Measurements from ENCODE around the gene WEE1. TPM values are rescaled to one million over a fixed set of nuclear protein-coding genes. Genes with fewer than 3 reads are reported as not detected.
A peak's percentile ranks its signal among the peaks of the same experiment; 100 is the strongest.

WEE1 gene
- total RNA-seq, 1 donor from 2014 or later: 66.4 TPM

DNA sequence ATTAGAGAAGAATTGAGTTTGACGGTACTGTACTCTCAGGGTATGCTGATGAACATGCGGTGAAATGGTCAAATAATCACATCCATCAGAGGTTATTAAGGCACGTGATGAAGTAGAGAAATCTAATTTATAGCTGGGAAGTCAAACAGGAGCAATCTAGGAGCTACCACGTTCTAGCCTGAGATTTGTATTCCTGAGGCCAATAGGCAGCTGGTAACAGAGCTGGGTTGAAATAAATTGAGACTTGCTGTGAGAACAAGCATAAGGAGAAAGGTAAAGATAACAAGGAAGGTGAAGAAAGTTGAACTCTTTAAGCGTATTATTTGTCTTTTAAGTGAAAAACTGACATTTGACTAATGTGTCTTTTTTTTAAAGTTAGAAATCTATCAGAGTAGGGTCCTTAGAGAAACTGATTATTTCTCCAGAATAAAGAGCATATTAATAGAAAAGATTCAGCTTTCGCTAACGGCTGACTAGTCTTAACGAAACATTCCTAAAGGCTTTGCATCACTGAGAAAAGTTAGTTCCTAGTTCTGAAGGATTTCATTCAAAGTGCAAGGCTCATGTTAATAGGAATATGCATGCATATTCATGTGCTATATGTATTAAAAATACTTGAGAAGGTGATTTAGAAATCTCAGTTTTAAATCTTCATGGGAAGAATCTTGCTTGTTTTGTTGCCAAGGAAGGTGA lies 5.2 kb upstream of the WEE1 start:
- Mint-ChIP-seq H3K4me1 (peaks cover 48% of the 10 kb centered on the region), H3K27me3 (ENCODE audit: low read depth) (no peaks in the 10 kb centered on the region), H3K36me3 (no peaks in the 10 kb centered on the region), H3K4me3 (peak overlapping the region; percentile 36), H3K9me3 (no peaks in the 10 kb centered on the region), H3K27ac (peak overlapping the region; percentile 99)
- DNase-seq (ENCODE audit: low spot score in 2 of 2, unreplicated experiment in 2 of 2): no peak
- TF ChIP-seq, protein P1, sequence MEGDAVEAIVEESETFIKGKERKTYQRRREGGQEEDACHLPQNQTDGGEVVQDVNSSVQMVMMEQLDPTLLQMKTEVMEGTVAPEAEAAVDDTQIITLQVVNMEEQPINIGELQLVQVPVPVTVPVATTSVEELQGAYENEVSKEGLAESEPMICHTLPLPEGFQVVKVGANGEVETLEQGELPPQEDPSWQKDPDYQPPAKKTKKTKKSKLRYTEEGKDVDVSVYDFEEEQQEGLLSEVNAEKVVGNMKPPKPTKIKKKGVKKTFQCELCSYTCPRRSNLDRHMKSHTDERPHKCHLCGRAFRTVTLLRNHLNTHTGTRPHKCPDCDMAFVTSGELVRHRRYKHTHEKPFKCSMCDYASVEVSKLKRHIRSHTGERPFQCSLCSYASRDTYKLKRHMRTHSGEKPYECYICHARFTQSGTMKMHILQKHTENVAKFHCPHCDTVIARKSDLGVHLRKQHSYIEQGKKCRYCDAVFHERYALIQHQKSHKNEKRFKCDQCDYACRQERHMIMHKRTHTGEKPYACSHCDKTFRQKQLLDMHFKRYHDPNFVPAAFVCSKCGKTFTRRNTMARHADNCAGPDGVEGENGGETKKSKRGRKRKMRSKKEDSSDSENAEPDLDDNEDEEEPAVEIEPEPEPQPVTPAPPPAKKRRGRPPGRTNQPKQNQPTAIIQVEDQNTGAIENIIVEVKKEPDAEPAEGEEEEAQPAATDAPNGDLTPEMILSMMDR (IDR thresholded peaks at IDR 0.05; ENCODE audit: unreplicated experiment): no peak

DNA sequence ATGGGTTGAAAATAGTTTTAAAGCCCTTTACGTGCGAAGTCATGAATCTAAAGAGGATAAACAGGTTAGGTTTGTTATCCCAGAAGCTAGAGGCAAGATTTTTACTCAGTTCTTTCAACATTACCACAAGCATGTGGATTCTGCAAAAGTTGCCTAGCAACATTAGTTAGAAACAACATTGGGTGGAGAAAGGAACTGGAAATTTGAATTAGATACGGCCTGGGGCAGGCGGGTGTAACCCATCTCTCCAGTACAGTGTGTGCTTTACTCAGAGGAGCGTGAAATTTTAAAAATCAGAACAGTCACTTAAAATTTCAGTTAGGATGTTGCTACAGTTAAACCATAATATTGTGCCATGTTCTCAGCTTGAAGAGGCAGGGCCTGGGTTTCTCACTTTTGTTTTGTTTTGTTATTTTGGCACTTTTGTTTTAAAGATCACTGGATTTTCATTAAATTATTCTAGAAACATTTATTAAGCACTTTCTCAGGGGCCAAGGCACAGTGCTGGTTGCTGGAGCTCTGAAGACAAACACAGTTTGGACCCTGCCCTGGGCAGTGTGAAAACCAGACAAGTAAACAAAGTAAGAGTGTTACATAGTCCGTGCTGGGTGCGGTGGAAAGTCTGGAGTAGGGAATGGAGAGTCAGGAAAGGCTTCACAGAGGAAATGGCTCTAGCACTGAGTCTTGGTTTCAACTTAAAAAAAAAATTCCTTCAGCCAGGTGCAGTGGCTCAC lies 4.4 kb upstream of the WEE1 start:
- peak overlapping the region; percentile 99 for H3K27ac Mint-ChIP-seq
- H3K4me1 Mint-ChIP-seq: peaks cover 48% of the 10 kb centered on the region
- H3K36me3 Mint-ChIP-seq: no peaks in the 10 kb centered on the region
- peak overlapping the region; percentile 36 for H3K4me3 Mint-ChIP-seq
- no peaks in the 10 kb centered on the region for H3K27me3 Mint-ChIP-seq (ENCODE audit: low read depth)
- no peaks in the 10 kb centered on the region for H3K9me3 Mint-ChIP-seq
- TF ChIP-seq, protein P1 (IDR thresholded peaks at IDR 0.05; ENCODE audit: unreplicated experiment): no peak
- no peak for DNase-seq (ENCODE audit: low spot score in 2 of 2, unreplicated experiment in 2 of 2)

DNA sequence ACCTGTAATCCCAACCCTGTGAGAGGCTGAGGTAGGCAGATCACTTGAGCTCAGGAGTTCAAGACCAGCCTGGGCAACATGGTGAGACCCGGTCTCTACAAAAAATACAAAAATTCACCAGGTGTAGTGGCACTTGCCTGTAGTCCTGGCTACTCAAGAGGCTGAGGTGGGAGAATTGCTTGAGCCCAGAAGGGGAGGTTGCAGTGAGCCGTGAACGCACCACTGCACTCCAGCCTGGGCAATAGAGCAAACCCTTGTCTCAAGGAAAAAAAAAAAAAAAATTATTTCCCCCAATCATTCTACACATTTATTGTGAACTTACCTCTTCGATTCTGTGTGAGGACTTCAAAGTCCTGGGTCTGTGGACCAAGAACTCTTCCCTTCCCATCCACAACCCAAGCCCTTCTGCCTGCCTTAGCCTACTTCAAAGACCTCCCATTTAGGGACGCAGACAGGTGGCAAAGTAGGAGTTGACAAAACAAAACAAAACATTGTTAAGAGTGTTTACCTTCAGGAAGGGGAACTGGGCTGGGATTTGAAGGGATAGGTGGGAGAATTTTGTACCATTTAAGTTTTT lies 3.8 kb upstream of the WEE1 start:
- H3K27ac Mint-ChIP-seq: peak overlapping the region; percentile 99
- DNase-seq (ENCODE audit: low spot score in 2 of 2, unreplicated experiment in 2 of 2): no peak
- H3K4me3 Mint-ChIP-seq: peak overlapping the region; percentile 36
- no peaks in the 10 kb centered on the region for H3K36me3 Mint-ChIP-seq
- H3K9me3 Mint-ChIP-seq: no peaks in the 10 kb centered on the region
- TF ChIP-seq, protein P1 (IDR thresholded peaks at IDR 0.05; ENCODE audit: unreplicated experiment): no peak
- no peaks in the 10 kb centered on the region for H3K27me3 Mint-ChIP-seq (ENCODE audit: low read depth)
- peaks cover 48% of the 10 kb centered on the region for H3K4me1 Mint-ChIP-seq

DNA sequence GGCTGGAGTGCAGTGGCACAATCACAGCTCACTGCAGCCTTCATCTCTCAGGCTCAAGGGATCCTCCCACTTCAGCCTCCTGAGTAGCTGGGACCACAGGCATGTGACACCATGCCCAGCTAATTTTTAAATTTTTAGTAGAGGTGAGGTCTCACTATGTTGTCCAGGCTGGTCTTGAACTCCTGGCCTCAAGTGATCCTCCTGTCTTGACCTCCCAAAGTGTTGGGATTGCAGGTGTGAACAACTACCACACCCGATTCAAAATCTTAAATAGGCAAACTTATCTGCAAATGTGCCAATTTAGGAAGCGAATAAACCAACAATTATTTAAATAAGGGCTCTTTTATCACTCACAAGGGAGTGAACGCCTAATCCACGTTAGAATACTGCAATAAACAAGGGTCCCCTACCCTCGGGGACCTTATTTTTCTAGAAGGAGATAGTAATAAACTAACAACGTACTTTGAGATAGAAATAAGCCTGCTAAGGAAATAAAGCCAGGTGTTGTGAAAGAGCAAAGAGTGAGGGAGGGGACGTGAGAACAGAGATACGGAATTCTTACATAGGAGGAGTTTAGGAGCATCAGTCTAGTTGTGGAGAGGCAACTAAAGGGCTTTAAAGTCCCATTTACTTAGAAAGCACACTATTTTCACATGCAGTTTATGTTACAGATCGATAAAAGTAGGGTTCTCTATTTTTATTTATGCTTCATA lies 3.0 kb upstream of the WEE1 start:
- H3K4me3 Mint-ChIP-seq: no peak overlapping the region
- peak overlapping the region; percentile 99 for H3K27ac Mint-ChIP-seq
- H3K36me3 Mint-ChIP-seq: no peaks in the 10 kb centered on the region
- no peaks in the 10 kb centered on the region for H3K9me3 Mint-ChIP-seq
- no peaks in the 10 kb centered on the region for H3K27me3 Mint-ChIP-seq (ENCODE audit: low read depth)
- H3K4me1 Mint-ChIP-seq: peaks cover 51% of the 10 kb centered on the region
- no peak for DNase-seq (ENCODE audit: low spot score in 2 of 2, unreplicated experiment in 2 of 2)
- TF ChIP-seq, protein P1 (IDR thresholded peaks at IDR 0.05; ENCODE audit: unreplicated experiment): no peak

DNA sequence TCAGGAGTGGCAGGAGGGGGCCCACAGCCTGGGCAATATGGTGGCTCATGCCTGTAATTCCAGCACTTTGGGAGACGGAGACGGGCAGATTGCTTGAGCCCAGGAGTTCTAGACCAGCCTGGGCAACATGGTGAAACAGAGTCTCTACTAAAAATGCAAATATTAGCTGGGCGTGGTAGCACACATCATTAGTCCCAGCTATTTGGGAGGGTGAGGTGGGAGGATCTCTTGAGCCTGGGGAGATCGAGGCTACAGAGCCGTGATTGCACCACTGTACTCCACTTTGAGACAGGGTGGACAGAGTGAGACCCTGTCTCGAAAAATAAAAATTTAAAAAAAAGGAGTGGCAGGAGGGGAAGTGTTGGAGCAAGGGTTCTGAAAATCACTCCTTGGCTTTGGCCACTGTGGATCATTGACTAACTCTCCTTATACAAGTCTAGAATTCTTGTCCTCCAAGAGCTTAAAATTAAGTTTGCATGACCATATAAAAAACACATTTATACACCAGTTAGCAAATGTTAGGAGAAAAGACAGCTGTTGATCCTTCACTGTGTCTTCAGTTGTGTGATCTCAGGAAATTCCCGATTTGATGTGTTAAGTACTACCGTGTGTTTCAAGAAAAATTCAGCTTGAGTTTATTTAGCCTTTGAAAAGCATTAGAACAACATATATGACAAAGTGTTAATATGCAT lies 2.3 kb upstream of the WEE1 start:
- peak overlapping the region; percentile 99 for H3K27ac Mint-ChIP-seq
- no peak for DNase-seq (ENCODE audit: low spot score in 2 of 2, unreplicated experiment in 2 of 2)
- no peaks in the 10 kb centered on the region for H3K27me3 Mint-ChIP-seq (ENCODE audit: low read depth)
- H3K4me3 Mint-ChIP-seq: peak overlapping the region; percentile 74
- H3K9me3 Mint-ChIP-seq: no peaks in the 10 kb centered on the region
- peaks cover 48% of the 10 kb centered on the region for H3K4me1 Mint-ChIP-seq
- TF ChIP-seq, protein P1 (IDR thresholded peaks at IDR 0.05; ENCODE audit: unreplicated experiment): no peak
- no peaks in the 10 kb centered on the region for H3K36me3 Mint-ChIP-seq
